ENCODE data around the gene ACBD4. TPM values are rescaled to one million over a fixed set of nuclear protein-coding genes. Genes with fewer than 3 reads are reported as not detected.
A peak's percentile ranks its signal among the peaks of the same experiment; 100 is the strongest.

ACBD4 gene
- total and polyA plus RNA-seq, 2 of the 13 experiments (the other 11 are each of a cell fraction or from before 2014, with no cell fraction given), result 16.1 to 26.9 TPM

DNA sequence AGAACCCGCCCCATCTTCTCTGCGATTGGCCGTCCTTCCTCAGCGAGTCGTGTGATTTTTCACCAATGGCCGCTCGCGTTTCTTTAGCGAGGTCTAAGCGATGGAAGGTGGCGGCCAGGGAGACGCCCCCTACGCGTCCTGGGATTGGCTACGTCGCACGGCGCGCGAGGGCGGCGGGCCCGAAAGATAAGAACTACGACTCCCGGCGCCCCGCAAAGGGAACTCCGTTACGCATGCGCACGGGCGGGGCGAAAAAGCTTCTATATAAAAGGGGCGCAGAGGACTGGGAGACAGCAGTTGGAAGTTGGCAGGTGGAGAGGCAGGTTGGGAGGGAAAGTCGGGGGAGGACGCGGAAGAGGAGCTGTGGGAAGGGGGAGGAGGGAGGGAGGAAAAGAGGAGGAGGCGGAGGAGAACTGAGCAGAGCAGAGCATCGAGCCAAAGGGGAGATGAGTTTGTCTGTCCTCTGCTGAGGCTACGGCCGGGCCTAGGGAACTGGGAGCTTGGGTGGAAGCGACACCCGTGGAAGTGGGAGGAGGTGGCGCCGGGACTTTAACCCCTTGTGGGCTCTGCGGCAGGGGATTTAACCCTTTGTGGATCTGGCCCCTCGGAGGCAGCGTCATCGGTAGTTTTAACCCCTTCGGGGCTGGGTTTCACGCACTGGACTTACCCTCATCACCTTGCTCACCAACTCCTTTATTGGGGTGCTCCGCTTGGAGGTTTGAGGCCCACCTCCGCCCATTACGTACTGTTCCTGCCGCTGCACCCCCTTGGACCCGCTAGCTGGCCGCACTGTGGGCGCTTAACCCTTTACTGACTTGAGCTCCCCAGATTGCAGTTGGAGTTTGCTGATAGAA is 12.9 kb downstream of the ACBD4 start, which contains the start of gene HEXIM1 (continued):
- TF ChIP-seq, protein P1, sequence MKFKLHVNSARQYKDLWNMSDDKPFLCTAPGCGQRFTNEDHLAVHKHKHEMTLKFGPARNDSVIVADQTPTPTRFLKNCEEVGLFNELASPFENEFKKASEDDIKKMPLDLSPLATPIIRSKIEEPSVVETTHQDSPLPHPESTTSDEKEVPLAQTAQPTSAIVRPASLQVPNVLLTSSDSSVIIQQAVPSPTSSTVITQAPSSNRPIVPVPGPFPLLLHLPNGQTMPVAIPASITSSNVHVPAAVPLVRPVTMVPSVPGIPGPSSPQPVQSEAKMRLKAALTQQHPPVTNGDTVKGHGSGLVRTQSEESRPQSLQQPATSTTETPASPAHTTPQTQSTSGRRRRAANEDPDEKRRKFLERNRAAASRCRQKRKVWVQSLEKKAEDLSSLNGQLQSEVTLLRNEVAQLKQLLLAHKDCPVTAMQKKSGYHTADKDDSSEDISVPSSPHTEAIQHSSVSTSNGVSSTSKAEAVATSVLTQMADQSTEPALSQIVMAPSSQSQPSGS (CRISPR knock-in tag; IDR thresholded peaks at IDR 0.05), result no peak; the same call in 1 of the 2 replicates
- peak; percentile 100 for TF ChIP-seq DR1 (CRISPR knock-in tag; IDR thresholded peaks at IDR 0.05)
- peak; percentile 88; the same call in 1 of the 2 replicates for TF ChIP-seq ZNF510 (CRISPR knock-in tag; IDR thresholded peaks at IDR 0.05; ENCODE audit: low read depth)
- TF ChIP-seq, protein P2, sequence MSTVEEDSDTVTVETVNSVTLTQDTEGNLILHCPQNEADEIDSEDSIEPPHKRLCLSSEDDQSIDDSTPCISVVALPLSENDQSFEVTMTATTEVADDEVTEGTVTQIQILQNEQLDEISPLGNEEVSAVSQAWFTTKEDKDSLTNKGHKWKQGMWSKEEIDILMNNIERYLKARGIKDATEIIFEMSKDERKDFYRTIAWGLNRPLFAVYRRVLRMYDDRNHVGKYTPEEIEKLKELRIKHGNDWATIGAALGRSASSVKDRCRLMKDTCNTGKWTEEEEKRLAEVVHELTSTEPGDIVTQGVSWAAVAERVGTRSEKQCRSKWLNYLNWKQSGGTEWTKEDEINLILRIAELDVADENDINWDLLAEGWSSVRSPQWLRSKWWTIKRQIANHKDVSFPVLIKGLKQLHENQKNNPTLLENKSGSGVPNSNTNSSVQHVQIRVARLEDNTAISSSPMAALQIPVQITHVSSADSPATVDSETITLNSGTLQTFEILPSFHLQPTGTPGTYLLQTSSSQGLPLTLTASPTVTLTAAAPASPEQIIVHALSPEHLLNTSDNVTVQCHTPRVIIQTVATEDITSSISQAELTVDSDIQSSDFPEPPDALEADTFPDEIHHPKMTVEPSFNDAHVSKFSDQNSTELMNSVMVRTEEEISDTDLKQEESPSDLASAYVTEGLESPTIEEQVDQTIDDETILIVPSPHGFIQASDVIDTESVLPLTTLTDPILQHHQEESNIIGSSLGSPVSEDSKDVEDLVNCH (CRISPR knock-in tag; IDR thresholded peaks at IDR 0.05), result no peak
- TF ChIP-seq DMAP1 (CRISPR knock-in tag; IDR thresholded peaks at IDR 0.05), result no peak
- TF ChIP-seq, protein P3, sequence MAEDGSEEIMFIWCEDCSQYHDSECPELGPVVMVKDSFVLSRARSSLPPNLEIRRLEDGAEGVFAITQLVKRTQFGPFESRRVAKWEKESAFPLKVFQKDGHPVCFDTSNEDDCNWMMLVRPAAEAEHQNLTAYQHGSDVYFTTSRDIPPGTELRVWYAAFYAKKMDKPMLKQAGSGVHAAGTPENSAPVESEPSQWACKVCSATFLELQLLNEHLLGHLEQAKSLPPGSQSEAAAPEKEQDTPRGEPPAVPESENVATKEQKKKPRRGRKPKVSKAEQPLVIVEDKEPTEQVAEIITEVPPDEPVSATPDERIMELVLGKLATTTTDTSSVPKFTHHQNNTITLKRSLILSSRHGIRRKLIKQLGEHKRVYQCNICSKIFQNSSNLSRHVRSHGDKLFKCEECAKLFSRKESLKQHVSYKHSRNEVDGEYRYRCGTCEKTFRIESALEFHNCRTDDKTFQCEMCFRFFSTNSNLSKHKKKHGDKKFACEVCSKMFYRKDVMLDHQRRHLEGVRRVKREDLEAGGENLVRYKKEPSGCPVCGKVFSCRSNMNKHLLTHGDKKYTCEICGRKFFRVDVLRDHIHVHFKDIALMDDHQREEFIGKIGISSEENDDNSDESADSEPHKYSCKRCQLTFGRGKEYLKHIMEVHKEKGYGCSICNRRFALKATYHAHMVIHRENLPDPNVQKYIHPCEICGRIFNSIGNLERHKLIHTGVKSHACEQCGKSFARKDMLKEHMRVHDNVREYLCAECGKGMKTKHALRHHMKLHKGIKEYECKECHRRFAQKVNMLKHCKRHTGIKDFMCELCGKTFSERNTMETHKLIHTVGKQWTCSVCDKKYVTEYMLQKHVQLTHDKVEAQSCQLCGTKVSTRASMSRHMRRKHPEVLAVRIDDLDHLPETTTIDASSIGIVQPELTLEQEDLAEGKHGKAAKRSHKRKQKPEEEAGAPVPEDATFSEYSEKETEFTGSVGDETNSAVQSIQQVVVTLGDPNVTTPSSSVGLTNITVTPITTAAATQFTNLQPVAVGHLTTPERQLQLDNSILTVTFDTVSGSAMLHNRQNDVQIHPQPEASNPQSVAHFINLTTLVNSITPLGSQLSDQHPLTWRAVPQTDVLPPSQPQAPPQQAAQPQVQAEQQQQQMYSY (CRISPR knock-in tag; IDR thresholded peaks at IDR 0.05), result 0 out of 2 replicates have a peak, but pooled peaks have one; percentile 41
- no peak for TF ChIP-seq SRF (IDR thresholded peaks at IDR 0.05; ENCODE audit: low read depth, low read length)
- TF ChIP-seq RCOR2 (CRISPR knock-in tag; IDR thresholded peaks at IDR 0.05), result no peak
- TF ChIP-seq NFATC3 (CRISPR knock-in tag; IDR thresholded peaks at IDR 0.05), result no peak
- TF ChIP-seq ZNF274 (CRISPR knock-in tag; IDR thresholded peaks at IDR 0.05), result peak; percentile 90; the same call in 1 of the 2 replicates
- TF ChIP-seq ZMAT3 (CRISPR knock-in tag; conservative IDR thresholded peaks at IDR 0.05), result peak; percentile 62
- peak; percentile 83; the same call in 1 of the 2 replicates for TF ChIP-seq ETV6 (CRISPR knock-in tag; conservative IDR thresholded peaks at IDR 0.05)
- TF ChIP-seq AHR (CRISPR knock-in tag; IDR thresholded peaks at IDR 0.05), result peak; percentile 99
- TF ChIP-seq ZSCAN30 (CRISPR knock-in tag; IDR thresholded peaks at IDR 0.05), result 0 out of 2 replicates have a peak, but pooled peaks have one; percentile 46
- TF ChIP-seq ATM (IDR thresholded peaks at IDR 0.05; ENCODE audit: borderline replicate concordance), result no peak
- peak; percentile 80 for TF ChIP-seq ZSCAN21 (CRISPR knock-in tag; IDR thresholded peaks at IDR 0.05; ENCODE audit: borderline replicate concordance)
- TF ChIP-seq MTF1 (CRISPR knock-in tag; IDR thresholded peaks at IDR 0.05), result no peak
- TF ChIP-seq U2AF1 (optimal IDR thresholded peaks at IDR 0.05; ENCODE audit: low read depth, low read length), result no peak
- peak; percentile 59; the same call in 1 of the 2 replicates for TF ChIP-seq ZNF251 (CRISPR knock-in tag; IDR thresholded peaks at IDR 0.05)
- TF ChIP-seq SOX6 (IDR thresholded peaks at IDR 0.05), result no peak
- peak; percentile 79 for TF ChIP-seq SOX6 (CRISPR knock-in tag; IDR thresholded peaks at IDR 0.05)
- TF ChIP-seq, protein P4, sequence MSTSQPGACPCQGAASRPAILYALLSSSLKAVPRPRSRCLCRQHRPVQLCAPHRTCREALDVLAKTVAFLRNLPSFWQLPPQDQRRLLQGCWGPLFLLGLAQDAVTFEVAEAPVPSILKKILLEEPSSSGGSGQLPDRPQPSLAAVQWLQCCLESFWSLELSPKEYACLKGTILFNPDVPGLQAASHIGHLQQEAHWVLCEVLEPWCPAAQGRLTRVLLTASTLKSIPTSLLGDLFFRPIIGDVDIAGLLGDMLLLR (CRISPR knock-in tag; IDR thresholded peaks at IDR 0.05), result 0 out of 2 replicates have a peak, but pooled peaks have one; percentile 81
- no peak for TF ChIP-seq NCOR1 (IDR thresholded peaks at IDR 0.05; ENCODE audit: borderline replicate concordance, low read length)
